AG09309 (cell line): ENCODE measurements around the gene ZMYND8.
"Not testable (repeated sequence)": the region's sequence is repeated elsewhere in the genome, so short reads cannot be mapped to it uniquely, and the experiment has no call there.

Source experiments
- DNase-seq: peaks from one replicate; pipeline ENCODE4 v3.0.0-alpha.2; 2010; ENCODE audit warnings: low read depth
- H3K4me3 ChIP-seq: 2 replicates; pipeline ENCODE4 v1.5.1; 2011; ENCODE audit warnings: mild to moderate bottlenecking, low read depth, low read length, moderate library complexity; ENCODE audit not compliant: control insufficient read depth
- TF ChIP-seq, protein P1 (sequence below): IDR thresholded peaks from 2 replicates; pipeline ENCODE4 v1.5.1; 2011; ENCODE audit warnings: mild to moderate bottlenecking, low read depth, low read length, inconsistent platforms; ENCODE audit not compliant: insufficient read depth, control insufficient read depth; ENCODE audit errors: missing control alignments

Gene ZMYND8

DNA sequence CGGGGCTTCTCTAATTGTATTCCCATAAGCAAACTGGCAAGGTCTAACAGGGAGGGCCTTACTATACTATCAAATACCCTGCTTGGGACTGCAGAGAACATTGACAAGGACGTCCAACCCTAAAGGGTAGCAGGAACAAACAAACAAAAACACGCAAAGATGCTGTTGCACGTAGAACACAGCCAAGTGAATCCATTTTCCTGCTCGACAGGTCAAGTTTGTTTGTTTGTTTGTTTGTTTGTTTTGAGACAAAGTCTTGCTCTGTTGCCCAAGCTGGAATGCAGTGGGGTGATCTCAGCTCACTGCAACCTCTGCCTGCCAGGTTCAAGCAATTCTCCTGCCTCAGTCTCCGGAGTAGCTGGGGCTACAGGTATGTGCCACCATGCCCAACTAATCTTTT is 91.3 kb downstream of the ZMYND8 start:
- TF ChIP-seq, protein P1, sequence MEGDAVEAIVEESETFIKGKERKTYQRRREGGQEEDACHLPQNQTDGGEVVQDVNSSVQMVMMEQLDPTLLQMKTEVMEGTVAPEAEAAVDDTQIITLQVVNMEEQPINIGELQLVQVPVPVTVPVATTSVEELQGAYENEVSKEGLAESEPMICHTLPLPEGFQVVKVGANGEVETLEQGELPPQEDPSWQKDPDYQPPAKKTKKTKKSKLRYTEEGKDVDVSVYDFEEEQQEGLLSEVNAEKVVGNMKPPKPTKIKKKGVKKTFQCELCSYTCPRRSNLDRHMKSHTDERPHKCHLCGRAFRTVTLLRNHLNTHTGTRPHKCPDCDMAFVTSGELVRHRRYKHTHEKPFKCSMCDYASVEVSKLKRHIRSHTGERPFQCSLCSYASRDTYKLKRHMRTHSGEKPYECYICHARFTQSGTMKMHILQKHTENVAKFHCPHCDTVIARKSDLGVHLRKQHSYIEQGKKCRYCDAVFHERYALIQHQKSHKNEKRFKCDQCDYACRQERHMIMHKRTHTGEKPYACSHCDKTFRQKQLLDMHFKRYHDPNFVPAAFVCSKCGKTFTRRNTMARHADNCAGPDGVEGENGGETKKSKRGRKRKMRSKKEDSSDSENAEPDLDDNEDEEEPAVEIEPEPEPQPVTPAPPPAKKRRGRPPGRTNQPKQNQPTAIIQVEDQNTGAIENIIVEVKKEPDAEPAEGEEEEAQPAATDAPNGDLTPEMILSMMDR = no peak
- no peak for DNase-seq
- H3K4me3 ChIP-seq = no peak overlapping the region

- DNase-seq, H3K4me3 ChIP-seq: not testable (repeated sequence)
These were observed 92.2 kb downstream of the ZMYND8 start for GRCh38 chr20:47264137-47264769.

GRCh38 chr20:47263465-47264084 is 92.9 kb downstream of the ZMYND8 start:
- DNase-seq = no peak

GRCh38 chr20:47263080-47263464 is 93.4 kb downstream of the ZMYND8 start:
- TF ChIP-seq, protein P1 = no peak
- no peak for DNase-seq
- H3K4me3 ChIP-seq = no peak overlapping the region

More at GRCh38 chr20:47263465-47264084, 92.9 kb downstream of the ZMYND8 start:
- H3K4me3 ChIP-seq = no peak overlapping the region
- TF ChIP-seq, protein P1 = no peak

DNA sequence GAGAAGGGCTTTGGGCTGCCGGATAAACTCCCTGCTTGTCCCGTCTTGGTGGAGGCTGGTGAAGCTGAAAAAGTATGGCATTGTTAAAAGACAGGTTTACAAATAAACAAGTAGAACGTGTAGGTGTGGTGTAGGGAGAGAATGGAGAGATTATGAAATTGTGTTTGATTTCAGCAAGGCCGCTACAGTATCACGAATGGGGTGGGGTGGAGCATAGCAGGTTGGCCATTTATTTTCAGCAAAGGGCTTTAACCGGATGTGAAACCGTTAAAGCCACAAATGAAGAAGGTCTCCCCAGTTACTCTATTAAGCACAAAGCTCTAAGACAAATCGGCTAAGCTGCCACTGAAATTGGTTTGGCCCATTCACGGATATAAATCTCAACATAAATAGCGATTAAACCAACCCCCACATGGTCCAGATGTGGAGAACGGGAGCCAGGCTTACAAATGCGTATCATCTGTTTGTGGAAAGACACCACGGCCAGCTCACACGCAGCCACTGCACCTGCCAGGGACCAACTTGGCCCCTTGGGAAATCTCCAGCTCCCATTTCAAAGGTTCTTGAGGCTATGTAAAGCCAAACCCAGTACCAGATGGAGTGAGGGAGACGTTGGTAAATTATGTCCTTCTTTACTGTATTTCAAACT is 94.0 kb downstream of the ZMYND8 start:
- no peak for DNase-seq
- TF ChIP-seq, protein P1 = no peak
- H3K4me3 ChIP-seq = no peak overlapping the region

GRCh38 chr20:47262008-47262364 is 94.5 kb downstream of the ZMYND8 start:
- TF ChIP-seq, protein P1 = no peak
- no peak for DNase-seq
- H3K4me3 ChIP-seq = no peak overlapping the region

DNA sequence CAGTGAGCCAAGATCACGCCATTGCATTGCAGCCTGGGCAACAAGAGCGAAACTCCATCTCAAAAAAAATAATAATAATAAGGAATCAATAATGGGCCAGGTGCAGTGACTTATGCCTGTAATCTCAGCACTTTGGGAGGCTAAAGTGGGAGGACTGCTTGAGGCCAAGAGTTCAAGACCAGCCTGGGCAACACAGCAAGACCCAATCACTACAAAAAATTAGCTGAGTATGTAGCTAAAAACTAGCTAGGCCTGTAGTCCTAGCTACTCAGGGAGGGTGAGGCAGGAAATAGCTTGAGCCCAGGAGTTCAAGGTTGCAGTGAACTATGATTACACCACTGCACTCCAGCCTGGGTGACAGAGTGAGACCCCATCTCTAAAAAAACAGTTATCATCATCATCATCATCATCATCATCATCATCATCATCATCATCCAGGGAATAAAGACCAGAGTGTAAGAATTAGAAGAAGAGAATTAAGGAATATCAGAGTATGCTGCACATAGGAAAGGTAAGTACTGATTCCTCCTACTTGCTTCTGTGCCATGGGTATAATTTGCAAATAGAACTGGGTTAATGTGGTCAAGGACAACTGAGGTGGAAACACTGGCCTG is 95.2 kb downstream of the ZMYND8 start:
- not testable (repeated sequence) for H3K4me3 ChIP-seq, DNase-seq

DNA sequence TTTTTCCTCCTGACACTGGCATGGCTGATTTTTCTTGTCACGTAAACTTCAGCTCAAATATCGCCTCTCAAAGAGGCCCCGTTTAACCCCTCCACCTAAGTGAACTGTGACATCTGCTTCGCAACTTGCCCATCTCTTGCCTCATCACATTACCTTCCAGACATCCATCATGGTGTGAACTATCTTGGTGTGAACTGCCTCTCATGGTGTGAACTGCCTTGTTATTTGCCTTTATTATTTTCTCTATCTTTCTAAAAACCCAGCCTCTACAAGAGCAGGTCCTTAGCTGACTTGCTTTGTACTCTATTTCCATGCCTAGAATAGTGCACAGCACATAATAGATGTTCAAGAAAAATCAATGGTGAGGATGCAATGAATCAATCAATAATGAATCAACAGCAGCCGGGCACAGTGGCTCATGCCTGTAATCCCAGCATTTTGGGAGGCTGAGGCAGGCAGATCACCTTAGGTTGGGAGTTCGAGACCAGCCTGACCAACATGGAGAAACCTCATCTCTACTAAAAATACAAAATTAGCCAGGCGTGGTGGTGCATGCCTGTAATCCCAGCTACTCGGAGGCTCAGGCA is 95.9 kb downstream of the ZMYND8 start:
- not testable (repeated sequence) for DNase-seq, H3K4me3 ChIP-seq
